GM18870 (cell line): ENCODE measurements around the gene LRRC14B.
A peak's percentile ranks its signal among the peaks of the same experiment; 100 is the strongest.

Experiments used
- ATAC-seq: cut with Tn5 transposase; IDR thresholded peaks from one replicate; pipeline ENCODE4 v1.9.1; 2021; ENCODE audit warnings: moderate library complexity; ENCODE audit not compliant: unreplicated experiment

Gene LRRC14B

DNA sequence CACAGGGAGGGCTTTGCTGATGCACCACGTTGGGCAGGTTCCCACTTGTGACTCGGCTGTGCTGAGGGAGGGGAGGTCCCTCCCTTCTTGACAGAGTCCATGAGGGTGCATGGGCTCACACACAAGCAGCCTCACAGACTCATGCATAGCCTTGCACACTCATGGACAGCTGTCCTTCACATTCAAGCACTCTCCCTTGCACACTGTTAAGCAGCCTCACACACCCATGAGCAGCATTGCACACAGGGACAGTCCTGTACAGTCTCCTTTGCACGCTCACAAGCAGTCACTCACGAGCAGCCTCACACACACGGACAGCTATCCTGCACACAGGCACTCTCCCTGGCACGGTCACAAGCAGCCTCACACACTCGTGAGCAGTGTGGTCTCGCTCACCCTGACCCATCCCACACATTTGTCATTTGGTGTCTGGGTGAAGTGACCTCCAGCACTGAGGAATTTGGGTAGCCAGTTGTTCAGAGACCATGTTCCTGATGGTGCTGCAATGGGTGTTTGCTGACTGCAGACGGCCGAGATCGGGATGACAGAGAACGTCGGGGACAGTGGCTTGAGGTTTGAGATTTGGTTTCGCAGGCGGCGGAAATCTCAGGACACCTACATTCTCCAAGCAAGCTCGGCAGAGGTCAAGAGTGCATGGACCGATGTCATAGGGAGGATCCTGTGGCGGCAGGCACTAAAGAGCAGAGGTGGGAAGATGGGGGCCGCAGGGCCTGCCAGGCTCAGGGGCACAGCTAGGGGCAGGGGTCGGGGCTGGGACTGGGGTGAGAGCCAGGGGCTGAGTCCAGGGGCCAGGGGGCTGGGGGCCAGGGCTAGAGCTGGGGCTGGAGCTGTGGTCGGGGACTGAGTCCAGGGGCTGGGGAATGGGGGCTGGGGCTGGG lies 17.7 kb upstream of the LRRC14B start:
- no peak for ATAC-seq

DNA sequence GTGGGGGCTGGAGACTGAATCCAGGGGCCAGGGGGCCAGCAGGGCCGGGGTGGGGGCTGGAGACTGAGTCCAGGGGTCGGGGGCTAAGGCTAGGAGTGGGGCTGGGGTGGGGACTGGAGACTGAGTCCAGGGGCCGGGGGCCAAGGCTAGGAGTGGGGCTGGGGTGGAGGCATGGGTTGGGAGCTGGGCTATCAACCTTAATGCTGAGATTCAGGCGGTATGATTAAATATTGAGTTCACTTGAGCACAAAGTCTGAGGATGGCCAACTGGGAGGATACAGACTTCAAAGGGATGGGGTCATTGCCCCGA lies 17.0 kb upstream of the LRRC14B start:
- no peak for ATAC-seq

DNA sequence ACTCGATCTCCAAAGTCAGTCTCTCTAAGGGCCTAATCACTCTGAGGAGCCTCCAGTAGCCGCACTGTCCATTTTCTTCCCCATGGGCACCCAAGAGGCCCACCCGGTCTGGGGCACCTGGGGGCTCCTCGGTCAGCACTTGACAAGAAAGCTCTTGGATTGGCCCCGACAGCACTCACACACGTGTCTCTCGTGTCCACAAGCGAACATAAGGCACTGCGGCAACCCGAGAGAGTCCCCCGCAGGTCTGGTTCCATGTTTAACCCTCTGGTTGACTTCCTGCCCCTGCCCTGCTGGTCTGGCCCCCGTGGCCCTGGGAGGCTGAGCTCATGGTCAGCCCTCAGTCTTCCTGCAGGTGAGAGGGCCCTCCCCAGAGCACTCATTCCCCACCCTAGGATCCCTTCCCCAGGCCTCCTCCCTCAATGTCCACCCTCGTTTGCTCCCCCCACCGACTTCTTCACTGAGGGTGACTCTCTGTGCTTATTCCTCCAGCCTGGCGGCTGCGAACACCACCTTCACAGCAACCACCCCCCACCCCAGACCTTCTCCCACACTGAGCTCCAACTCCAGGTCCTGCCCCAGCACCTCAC lies 16.3 kb upstream of the LRRC14B start:
- no peak for ATAC-seq

DNA sequence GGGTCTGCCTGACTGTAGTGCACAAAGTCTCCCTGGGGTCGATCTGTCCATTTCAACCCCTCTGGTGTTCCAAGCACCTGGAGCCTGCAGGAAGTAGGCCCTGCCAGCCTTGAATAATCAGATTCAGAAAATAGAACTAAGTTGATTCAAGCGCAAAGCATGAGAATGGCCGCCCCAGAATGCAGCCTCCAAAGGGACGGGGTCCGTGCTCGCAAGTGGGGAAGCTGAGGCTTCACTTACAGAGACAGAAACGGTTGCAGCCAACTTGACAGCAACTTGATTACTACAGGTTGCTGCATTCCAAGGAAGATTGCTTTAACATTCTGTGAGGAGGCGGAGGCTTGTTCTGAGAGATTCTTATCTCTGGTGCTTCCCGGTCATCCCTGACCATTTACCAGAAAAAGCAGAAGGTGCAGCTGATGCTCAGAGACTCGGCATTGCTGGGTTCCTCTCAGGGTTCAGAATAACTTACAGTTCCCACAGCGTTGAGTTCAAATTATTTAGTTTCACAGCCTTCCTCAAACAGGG lies 14.9 kb upstream of the LRRC14B start:
- no peak for ATAC-seq

DNA sequence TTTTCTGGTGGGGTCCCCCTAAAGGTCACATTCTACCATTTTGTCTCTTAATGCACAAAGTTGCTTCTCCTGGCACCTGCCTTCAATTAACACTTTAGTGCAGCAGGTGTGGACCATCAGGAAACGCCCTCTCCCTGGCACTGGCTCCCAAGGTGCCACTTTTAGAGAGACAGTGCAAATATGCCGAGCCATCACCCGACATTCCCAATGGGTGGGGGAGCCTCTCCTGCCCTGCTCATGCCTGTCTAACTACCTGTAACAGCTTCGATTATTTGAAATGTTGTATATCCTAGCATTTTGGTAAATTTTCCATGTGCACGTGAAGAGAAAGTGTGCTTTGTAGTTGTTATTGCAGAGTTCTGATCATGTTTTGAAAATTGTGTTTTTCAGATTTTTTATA lies 13.2 kb upstream of the LRRC14B start:
- ATAC-seq: no peak

DNA sequence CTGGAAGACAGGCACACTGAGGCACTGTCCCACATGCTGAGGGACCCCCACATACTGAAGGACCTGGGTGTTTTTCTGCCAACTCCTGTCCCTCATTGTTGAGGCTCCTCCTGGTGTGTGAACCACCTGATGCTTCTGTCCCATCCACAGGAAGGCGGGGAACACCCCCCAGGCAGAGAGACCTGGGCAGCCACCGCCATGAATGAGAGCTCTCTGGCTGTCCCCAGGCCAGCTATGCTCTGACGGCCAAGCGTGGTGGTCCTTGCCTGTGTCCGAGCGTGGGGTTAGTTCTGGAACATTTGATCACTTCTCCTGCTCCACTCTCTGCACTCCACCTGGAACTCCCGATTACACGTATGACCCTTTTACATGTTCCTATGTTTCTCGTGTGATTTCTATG lies 11.9 kb upstream of the LRRC14B start:
- ATAC-seq: no peak

DNA sequence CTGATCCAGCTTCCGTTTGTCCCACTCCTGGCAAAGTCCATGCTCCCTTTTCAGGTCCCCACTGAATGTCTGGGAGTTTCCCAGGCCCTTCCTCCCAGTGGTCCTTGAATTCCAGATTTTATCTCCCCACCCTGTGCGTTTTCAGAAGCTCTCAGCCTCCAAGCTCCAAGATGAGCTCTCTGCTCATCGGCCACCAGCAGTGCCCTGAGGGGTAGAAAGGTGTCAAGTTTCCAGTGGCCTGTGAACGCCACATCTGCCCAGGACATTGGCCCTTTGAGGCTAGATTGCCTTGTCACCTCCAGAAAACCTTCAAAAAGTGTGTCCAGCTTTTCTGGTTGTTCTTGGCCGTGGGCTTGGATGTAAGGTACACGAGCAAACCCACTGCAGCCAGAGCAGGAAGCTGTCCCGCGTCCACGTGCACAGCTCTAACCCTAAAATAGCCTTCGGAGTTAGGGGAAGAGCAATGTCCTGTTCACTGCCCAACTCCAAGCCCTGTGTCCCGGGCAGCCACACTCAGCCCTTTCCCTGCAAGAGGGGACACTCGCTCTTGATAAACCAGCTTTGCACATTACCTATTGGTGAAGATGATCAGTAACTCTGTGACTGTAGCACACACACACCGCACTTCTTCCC lies 10.9 kb upstream of the LRRC14B start:
- ATAC-seq: no peak

DNA sequence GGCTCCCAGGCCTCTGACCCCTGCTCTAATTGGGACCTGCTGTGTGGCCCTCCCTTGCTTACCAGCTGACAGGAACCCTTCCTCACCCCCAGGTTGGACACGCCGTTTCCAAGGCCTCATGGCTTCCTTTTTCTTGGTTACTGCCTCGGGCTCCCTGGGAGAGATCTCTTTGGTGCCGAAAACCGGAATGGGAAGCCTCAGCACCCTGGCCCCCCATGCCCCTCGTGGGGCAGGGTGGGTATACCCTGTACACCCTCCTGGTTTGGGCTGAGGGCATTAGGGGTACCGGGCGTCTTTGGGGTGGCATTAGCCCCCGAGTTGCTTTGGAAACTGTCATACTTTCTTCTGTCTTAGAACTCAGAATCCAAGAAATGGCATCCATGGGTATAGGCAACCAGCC lies 10.1 kb upstream of the LRRC14B start:
- no peak for ATAC-seq

DNA sequence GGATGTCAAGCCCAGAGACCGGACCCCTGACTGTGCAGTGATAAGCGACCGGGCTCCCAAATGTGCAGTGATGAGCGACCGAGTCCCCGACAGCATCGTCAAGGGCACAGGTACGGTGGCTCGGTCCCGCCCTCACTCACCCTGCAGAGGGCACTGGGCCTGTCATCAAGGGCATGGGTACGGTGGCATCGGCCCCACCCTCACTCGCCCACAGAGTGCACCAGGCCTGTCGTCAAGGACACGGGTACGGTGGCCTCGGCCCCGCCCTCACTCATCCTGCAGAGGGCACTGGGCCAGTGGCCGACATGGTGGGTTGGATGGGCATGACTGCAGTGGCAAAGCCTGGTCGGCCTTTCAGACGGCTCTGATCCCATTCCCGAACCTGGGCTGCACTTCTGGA lies 9.7 kb upstream of the LRRC14B start:
- no peak for ATAC-seq

DNA sequence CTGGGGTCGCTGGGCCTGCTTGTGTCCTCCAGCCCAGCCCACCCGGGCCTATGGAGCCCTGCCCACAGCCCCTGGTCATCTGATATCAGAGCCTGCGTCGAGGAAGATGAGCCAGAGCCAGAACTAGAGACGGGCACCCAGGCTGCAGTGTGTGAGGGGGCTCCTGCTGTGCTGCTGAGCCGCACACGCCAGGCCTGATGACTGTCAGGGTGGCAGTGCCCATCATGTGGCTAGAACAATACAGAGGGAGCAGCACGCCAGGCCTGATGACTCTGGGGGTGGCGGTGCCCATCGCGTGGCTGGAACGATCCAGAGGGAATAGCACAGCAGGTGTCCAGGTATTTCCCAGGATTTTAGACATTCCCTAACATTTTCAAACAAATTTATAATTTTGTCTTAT lies 9.2 kb upstream of the LRRC14B start:
- ATAC-seq: no peak

DNA sequence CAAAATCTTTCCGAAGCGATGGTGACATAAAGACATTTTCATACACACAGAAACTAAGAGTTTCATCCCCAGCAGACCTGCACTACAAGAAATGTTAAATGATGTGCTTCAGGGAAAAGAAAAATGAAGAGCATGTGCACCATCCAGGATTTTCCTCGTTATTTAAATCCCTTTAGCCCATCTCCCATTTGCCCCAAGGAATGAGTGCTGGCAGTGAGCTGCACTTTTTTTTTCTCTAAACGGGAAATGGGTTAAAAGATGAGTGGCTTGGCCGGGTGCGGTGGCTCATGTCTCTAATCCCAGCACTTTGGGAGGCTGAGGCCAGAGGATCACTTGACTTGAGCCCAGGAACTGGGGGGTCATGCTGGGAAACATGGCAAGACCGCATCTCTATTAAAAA lies 6.8 kb upstream of the LRRC14B start:
- no peak for ATAC-seq

DNA sequence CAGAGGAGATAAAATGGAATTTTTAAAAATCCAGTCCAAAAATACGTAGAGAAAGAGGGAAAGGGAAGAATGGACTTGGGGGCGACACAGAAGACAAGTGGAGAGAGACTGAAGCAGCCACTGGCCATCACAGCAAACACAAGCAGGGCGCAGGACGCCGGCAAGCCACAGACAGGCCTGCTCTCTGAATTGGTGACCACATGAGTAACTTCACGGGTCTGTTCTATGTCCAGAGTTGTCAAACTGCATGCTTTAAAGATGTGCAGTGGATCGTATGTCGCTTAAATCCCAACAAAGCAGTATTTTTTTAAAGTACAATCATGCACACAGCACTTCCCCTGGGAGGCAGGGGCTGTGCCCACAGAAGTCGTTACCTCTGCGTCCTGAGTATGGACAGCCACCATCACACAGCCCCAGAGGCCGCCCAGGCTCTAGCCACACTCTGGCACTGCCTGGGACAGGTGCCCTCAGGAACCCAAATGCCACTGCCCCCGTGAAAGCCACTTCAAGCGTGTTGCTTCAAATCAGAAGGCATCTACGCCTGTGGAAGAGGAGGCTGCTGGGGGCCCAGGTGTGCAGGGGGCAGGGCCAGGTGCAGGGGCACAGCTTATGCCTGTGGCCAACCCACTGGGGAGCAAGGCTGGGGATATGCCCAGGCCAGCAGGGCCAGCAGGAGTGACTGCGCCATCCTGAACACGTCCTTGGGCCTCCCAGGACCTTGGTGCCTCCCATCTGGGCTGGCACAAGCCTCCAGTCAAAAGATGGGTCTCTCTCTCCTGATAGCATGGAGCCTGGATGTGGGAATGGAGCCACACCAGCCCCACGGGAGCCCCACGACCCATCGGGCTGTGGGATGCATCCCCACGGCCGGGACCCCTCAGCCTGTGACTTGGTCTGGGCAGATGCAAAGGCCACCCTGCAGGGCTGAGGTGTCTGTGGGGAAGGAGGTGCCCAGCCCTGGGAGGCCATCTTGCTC lies 5.9 kb upstream of the LRRC14B start:
- no peak for ATAC-seq

DNA sequence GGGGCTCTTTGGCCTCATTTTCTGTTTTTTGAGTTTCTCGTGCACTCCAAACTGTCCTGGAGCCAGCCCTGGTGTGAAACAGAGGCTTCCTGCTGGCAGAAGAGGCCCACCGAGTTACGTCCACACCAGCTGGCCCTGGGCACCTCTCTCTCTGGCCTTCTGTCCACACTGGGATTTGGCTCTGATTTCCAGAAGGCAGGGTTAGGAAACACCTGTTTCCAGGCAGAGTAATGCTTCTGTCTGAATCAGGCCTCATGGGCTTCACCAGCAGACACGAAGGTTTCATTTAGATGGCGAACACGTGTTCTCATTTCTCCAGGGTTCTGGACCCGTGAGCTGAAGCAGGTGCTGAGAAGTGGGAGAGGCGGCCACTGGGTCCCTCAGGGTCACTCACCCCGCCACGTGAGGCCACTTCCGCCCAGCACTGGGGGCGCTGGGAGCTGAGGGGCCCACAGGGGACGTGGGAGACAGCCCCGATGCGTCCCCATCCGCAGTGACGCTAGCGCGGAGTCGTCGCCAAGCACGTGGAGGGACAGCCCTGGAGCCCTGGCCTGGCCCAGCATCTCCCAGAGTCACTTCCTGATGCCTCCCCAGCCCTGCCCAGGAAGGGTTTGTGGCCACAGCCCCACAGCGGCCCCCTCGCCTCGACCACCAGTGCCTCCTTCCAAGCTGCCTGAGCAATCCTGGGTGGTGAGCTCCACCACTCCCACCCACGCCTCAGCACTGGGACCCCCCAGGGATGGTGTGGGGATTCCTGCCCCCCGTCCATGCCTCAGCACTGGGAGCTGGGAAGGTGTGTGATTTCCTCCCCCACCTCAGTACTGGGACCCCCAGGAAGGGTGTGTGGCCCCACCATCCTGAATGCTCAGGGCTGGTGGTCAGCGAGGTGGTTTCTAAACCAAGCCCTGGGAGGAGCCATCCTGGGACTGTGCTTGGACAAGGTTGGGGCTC lies 4.9 kb upstream of the LRRC14B start:
- no peak for ATAC-seq

DNA sequence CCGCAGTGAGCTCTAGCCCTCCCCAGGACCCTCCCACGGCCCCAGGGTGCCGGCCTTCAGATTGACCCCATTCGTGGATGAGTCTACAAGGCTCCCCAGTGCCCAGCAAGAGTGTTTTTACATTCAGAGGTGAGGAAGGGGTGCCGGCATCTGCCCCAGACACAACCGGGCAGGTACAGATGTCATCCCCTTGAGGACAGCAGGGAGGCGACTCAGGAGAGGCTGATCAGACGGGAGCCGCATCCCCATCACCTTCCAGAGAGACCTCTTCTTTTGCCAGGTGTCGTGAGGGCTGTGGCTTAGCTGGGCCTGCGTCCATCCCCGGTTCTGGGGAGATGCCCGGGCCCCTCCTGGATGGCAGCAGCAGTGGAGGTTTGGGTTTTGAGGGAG lies 4.3 kb upstream of the LRRC14B start:
- no peak for ATAC-seq

DNA sequence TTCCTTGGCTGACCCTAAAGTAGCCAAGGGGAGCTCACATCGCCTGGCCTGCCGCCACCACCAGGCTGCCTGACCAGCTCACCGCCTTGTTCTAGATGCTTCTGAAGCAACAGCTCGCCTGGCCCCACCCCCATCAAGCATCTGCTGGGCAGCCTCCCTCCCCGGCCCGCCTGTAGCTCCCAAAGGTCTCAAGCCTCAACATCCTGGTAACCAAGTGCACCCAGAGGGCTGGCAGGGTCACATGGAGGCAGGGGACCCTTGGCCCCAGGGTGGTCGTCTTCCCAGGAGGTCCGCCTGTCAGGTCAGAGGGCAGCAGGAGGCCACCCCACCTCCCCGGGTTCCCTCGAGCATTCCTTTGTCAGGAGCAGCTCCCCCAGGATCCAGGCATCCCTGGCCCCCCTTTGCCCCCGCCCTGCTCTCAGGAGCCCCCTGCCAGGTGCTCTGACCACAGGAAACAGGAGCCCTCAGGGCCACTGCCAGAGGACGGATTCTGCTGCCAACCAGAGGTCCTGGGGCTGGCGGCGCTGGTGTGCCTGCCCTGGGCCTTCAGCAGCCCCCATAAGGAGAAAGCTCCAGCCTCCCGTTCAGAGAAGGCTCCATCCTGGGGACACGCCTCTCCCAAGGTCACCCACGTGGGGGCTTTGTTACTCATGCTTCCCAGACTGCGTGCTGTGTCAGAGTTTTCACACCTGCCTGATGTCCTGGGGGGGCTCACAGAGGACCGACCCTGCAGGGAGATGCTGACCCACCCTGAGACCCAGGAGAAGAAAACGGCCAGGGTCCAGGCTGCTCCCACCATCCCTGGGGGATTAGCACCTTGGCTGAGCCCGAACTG lies 3.5 kb upstream of the LRRC14B start:
- no peak for ATAC-seq

DNA sequence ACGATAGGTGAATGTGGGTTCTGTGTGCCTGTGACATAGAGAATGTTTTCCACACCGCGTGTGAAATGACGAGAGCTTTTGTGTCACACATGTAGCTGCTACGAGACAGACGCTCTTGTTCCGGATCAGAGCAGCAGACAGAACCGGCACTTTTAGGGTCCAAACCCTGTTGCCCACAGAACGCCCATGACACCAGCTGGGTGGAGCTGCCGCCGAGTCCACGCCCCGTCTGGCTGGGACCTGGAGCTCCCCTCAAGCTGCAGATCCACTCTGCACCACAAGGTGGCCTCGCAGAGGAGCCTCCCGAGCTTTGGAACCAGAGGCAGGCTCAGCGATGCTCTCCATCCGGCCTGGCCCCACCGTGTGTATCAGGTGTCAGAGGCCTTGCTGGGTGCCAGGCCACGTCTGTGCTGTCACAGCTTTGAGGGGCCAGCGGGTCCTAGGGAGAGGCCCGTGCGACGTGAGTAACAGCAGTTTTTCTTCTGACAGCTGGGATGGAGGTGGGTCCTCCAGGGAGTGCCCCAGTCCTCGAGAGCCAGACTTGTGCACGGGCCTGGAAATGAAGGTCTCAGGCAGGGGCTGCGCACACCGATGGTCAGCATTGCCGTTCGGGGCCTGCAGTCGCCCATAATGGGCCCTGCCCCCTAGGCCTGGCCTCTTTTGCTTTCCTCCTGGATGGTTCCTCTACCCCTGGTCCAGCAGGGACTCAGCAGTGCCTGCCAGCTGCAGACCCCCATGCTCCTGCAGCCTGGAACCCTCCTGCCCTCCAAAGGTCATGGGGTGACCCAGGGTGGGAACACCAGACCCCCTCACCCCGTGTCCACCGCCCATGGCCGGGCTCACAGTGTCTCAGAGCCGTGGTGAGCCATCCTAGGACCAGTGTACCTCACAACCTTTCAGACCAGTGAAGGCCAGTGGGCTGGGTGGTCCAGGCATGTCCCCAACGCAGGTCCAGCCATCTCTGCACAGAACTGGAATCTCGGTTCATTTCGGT lies 2.5 kb upstream of the LRRC14B start:
- ATAC-seq: peak; percentile 86

DNA sequence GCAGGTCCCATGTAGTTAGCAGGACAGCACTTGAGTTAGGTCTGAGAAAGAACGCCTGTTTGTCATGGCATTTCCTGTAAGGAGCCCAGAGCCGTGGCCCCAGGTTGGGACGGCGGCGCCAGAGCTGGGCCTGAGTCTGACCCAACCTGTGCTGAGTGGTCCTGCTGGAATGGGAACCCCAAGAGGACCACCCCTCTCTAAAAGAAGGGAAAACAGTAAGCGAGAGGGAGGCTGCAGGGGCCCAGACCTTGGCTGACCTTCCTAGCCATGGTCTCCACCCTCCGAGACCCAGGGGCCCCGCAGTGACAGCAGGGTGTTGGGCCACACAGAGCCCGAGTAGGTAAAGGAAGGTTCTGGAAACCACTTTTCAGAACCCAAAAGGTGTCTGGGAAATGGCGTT lies 1.8 kb upstream of the LRRC14B start:
- ATAC-seq: no peak

DNA sequence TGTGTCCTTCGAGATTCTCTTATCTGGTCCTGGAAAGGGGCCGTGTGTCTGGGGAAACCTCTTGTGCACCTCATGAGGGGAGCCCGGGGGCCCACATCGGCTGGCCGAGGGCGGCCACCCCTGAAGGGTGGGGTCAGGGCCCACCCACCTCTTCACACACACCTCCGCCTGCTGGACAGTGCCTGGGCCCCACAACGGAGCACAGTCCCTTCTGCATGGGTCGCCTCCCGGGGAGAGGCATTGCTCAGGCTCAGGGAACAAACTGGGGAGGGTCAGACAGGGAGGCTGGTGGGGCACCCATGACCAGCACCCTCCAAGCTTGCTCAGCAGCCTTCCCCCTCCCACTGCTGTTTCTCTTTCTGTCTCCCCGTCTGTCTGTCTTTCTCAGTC lies 1.3 kb upstream of the LRRC14B start:
- no peak for ATAC-seq
